ENCODE data around the gene SLC7A14.
A peak's percentile ranks its signal among the peaks of the same experiment; 100 is the strongest.

SLC7A14 gene

GRCh38 chr3:170469151-170470062 is 116.5 kb downstream of the SLC7A14 start:
- DNase-seq, result peak in 2 of 14 donors; percentile 20 to 33

GRCh38 chr3:170467571-170468147 is 118.2 kb downstream of the SLC7A14 start:
- DNase-seq, result no peak

- peak in 10 of 14 donors; percentile 18 to 76 (median 60) for DNase-seq
Observed at GRCh38 chr3:170467007-170467406, 118.9 kb downstream of the SLC7A14 start.

GRCh38 chr3:170465955-170466354 is 119.9 kb downstream of the SLC7A14 start:
- DNase-seq, result no peak

GRCh38 chr3:170463011-170463410 is 122.9 kb downstream of the SLC7A14 start:
- no peak for DNase-seq

- DNase-seq, result no peak
Observed at GRCh38 chr3:170458285-170458684, 127.6 kb downstream of the SLC7A14 start.

GRCh38 chr3:170454509-170454908 is 131.4 kb downstream of the SLC7A14 start:
- DNase-seq, result no peak

- no peak for DNase-seq
Observed at GRCh38 chr3:170450039-170450438, 135.8 kb downstream of the SLC7A14 start.

GRCh38 chr3:170448584-170448983 is 137.3 kb downstream of the SLC7A14 start:
- DNase-seq, result no peak

GRCh38 chr3:170443457-170443856 is 142.4 kb downstream of the SLC7A14 start:
- DNase-seq, result no peak

- no peak for DNase-seq
Observed at GRCh38 chr3:170442947-170443346, 142.9 kb downstream of the SLC7A14 start.

GRCh38 chr3:170441412-170441811 is 144.5 kb downstream of the SLC7A14 start:
- no peak for DNase-seq

- no peak for DNase-seq
Observed at GRCh38 chr3:170440344-170440743, 145.5 kb downstream of the SLC7A14 start.

GRCh38 chr3:170438836-170439235 is 147.0 kb downstream of the SLC7A14 start:
- no peak for DNase-seq

- DNase-seq, result no peak
Observed at GRCh38 chr3:170437696-170438407, 148.0 kb downstream of the SLC7A14 start.

- DNase-seq, result peak in 12 of 14 donors; percentile 15 to 77 (median 56)
Observed at GRCh38 chr3:170437176-170437575, 148.7 kb downstream of the SLC7A14 start.

- DNase-seq, result no peak
Observed at GRCh38 chr3:170436697-170437096, 149.2 kb downstream of the SLC7A14 start.

- no peak for DNase-seq
Observed at GRCh38 chr3:170432416-170432815, 153.5 kb downstream of the SLC7A14 start.

- no peak for DNase-seq
Observed at GRCh38 chr3:170431054-170431453, 154.8 kb downstream of the SLC7A14 start.

GRCh38 chr3:170429050-170429449 is 156.8 kb downstream of the SLC7A14 start:
- no peak for DNase-seq

GRCh38 chr3:170428095-170428494 is 157.8 kb downstream of the SLC7A14 start:
- no peak for DNase-seq

- DNase-seq, result peak in 1 of 14 donors; percentile 18
Observed at GRCh38 chr3:170426240-170426797, 159.6 kb downstream of the SLC7A14 start.

Data from C1 segment of cervical spinal cord (tissue), 14 donors.